ENCODE data around the gene MARCHF5. TPM values are rescaled to one million over a fixed set of nuclear protein-coding genes. Genes with fewer than 3 reads are reported as not detected.

MARCHF5 gene
- total and polyA plus RNA-seq, 2 donors (not counting 3 experiments of a cell fraction or from before 2014, with no cell fraction given): 23.4 to 48.0 TPM

DNA sequence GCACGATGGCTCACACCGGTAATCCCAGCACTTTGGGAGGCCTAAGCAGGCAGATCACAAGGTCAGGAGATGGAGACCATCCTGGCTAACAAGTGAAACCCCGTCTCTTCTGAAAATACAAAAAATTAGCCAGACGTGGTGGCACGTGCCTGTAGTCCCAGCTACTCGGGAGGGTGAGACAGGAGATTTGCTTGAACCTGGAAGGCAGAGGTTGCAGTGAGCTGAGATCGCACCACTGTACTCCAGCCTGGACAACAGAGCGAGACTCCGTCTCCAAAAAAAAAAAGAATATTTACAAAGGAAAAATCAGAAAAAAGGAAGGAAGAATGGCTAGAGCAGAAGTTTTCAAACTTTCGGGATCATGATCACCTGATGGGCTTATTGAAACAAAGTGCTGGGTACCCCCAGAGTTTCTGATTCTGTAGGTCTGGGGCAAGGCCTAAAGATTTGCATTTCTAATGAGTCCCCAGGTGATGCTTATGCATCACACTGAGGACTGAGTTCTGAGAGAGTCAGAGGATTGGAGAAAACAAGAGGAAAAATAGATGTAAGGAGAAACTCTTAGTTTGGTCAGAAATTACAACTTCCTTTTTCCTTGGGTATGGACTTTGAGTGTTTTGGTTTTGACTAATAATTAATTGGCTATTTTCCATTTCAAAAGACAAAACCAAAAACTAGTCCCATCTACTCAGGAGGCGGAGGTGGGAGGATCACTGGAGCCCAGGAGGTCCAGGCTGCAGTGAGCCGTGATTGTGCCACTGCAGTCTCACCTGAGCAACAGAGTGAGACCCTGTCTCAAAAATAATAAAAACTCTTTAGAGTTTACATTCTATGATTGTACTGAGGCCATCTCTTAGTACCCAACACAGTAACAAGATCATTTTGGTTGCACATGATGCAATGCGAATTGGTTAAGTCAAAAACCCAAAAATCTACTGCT, 14.4 kb downstream of the MARCHF5 start:
- no peak overlapping the region for H3K9ac ChIP-seq (replicated peaks; ENCODE audit: extremely low read depth, insufficient read depth, low read length)
- no peak overlapping the region for H3K4me3 ChIP-seq (replicated peaks in 1 of 3; ENCODE audit: insufficient read depth in 1 of 3, low read depth in 1 of 3, low read length in 3 of 3)
- DNase-seq (ENCODE audit: low read depth, low spot score): no peak
- dilution Hi-C loops (cut with MboI; ENCODE audit: extremely low pct_ligation_motif_present, low sequenced_read_pairs): no loop called here
- H3K9me3 ChIP-seq (replicated peaks; ENCODE audit: control insufficient read depth, insufficient read depth, low read length): no peaks in the 10 kb centered on the region
- ChIA-PET CTCF (interaction anchor here (1.2 to 1.7 kb wide), 5 partner anchors 8 to 218 kb away, joined by 3 to 6 read pairs (median 4); no protein-coding TSS in a partner anchor), POLR2A (no interaction called here)
- no peak for FAIRE-seq
- H2AFZ ChIP-seq (ENCODE audit: low read depth, low read length): no peak overlapping the region
- BruUV-seq (replicated peaks): no TSS peak
- intact Hi-C loops (cut with micrococcal nuclease): no loop called here
- H3K4me2 ChIP-seq (ENCODE audit: insufficient read depth, low read length): no peak overlapping the region
- H4K20me1 ChIP-seq (replicated peaks; ENCODE audit: control insufficient read depth, extremely low read depth, insufficient read depth, low read length): peaks cover 10% of the 10 kb centered on the region
- H3K27me3 ChIP-seq (ENCODE audit: control insufficient read depth in 2 of 2, insufficient read depth in 2 of 2, low read length in 2 of 2): no peaks in the 10 kb centered on the region
- H3K79me2 ChIP-seq (ENCODE audit: control insufficient read depth, insufficient read depth, low read length): peaks cover 86% of the 10 kb centered on the region
- no peaks in the 10 kb centered on the region for H3K9me1 ChIP-seq (replicated peaks; ENCODE audit: control insufficient read depth, extremely low read depth, insufficient read depth, low read length)
- H3K27ac ChIP-seq (ENCODE audit: insufficient read depth, low read depth, low read length): no peak overlapping the region
- peaks cover 0 to 2% of the 10 kb centered on the region in 2 experiments for H3K36me3 ChIP-seq (ENCODE audit: control insufficient read depth in 2 of 2, extremely low read depth in 1 of 2, insufficient read depth in 2 of 2, low read length in 2 of 2)
- no peaks in the 10 kb centered on the region for H3K4me1 ChIP-seq (ENCODE audit: control insufficient read depth, extremely low read depth, insufficient read depth, low read length)
- TF ChIP-seq POLR2A (IDR thresholded peaks at IDR 0.05; ENCODE audit: low read depth, low read length) (no peak), GATA2 (IDR thresholded peaks at IDR 0.05; ENCODE audit: insufficient read depth, insufficient read length, low read depth, low read length) (no peak), JUN (IDR thresholded peaks at IDR 0.05; ENCODE audit: borderline replicate concordance, insufficient read depth, insufficient read length, low read depth) (no peak), POLR2AphosphoS5 (IDR thresholded peaks at IDR 0.05; ENCODE audit: insufficient read depth, low read depth, low read length) (no peak), MYC (IDR thresholded peaks at IDR 0.05; ENCODE audit: low read depth, low read length) (no peak), FOS (IDR thresholded peaks at IDR 0.05; ENCODE audit: borderline replicate concordance, insufficient read depth, low read length) (no peak)
- TF ChIP-seq, protein P1, sequence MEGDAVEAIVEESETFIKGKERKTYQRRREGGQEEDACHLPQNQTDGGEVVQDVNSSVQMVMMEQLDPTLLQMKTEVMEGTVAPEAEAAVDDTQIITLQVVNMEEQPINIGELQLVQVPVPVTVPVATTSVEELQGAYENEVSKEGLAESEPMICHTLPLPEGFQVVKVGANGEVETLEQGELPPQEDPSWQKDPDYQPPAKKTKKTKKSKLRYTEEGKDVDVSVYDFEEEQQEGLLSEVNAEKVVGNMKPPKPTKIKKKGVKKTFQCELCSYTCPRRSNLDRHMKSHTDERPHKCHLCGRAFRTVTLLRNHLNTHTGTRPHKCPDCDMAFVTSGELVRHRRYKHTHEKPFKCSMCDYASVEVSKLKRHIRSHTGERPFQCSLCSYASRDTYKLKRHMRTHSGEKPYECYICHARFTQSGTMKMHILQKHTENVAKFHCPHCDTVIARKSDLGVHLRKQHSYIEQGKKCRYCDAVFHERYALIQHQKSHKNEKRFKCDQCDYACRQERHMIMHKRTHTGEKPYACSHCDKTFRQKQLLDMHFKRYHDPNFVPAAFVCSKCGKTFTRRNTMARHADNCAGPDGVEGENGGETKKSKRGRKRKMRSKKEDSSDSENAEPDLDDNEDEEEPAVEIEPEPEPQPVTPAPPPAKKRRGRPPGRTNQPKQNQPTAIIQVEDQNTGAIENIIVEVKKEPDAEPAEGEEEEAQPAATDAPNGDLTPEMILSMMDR (IDR thresholded peaks at IDR 0.05; ENCODE audit: extremely low read depth in 1 of 2, insufficient read depth in 1 of 2, low read depth in 1 of 2, low read length in 2 of 2): no peak
- TF ChIP-seq, protein P2, sequence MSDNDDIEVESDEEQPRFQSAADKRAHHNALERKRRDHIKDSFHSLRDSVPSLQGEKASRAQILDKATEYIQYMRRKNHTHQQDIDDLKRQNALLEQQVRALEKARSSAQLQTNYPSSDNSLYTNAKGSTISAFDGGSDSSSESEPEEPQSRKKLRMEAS (IDR thresholded peaks at IDR 0.05; ENCODE audit: insufficient read depth, insufficient read length): no peak

Data from endothelial cell of umbilical vein (primary cell).